Motor neuron (in vitro differentiated cells): ENCODE data around the gene IGF2BP1. TPM values are rescaled to one million over a fixed set of nuclear protein-coding genes. Genes with fewer than 3 reads are reported as not detected.

Experiments
- ATAC-seq, 8 experiments: fragments of 200-7000 bp; cut with Tn5 transposase; replicated peaks in 6 of 8; 2 replicates each; pipeline ENCODE4 v1.8.0; 2021; ENCODE audit warnings: mild to moderate bottlenecking in 8 of 8, moderate library complexity in 8 of 8
- H3K27ac ChIP-seq, 2 donors: fragments of 250-450 bp; sonication (Bioruptor Pico); 2 replicates each; pipeline ENCODE4 v1.9.0; 2021; ENCODE audit warnings: antibody characterized with exemption in 2 of 2, mild to moderate bottlenecking in 2 of 2, moderate library complexity in 1 of 2
- H3K4me1 ChIP-seq, 2 donors: fragments of 250-450 bp; sonication (Bioruptor Pico); replicated peaks in 1 of 2; 2 replicates each; pipeline ENCODE4 v1.6.1; 2021; ENCODE audit warnings: antibody characterized with exemption in 2 of 2, mild to moderate bottlenecking in 2 of 2, moderate library complexity in 1 of 2
- H3K4me3 ChIP-seq, 5 donors: fragments of 250-450 bp; sonication (Bioruptor Pico); 2 replicates each; pipeline ENCODE4 v1.9.0; 2021; ENCODE audit warnings: antibody characterized with exemption in 5 of 5, mild to moderate bottlenecking in 5 of 5, moderate library complexity in 4 of 5
- WGBS, 10 experiments: fragments of 450-650 bp; shearing (Covaris generic); methylation state at CpG; one replicate each; pipeline ENCODE4 v1.0.0; 2022; 5-methylcytosine and 5-hydroxymethylcytosine counted together
- in situ Hi-C, 9 experiments: fragments of 400-800 bp; cut with MboI; loops; one replicate each; pipeline ENCODE4 v1.15.0; 2021; ENCODE audit warnings: low sequenced_read_pairs in 9 of 9, low pct_unique_long_range_greater_than_20kb in 2 of 9; ENCODE audit not compliant: unreplicated experiment in 9 of 9
- total RNA-seq, 8 experiments: library from RNA; unstranded; fragments of 300-600 nt; gene quantifications; 2 replicates each; pipeline versions ENCODE4 v1.2.3 to v1.2.4, GENCODE V29; 2022

Gene IGF2BP1
- total RNA-seq, 8 experiments from 2014 or later = 4.0 to 107 (median 18.1) TPM

- H3K4me1 ChIP-seq = no peaks in the 10 kb centered on the region
- 46 to 90% (median 73%) methylated on average over 2 to 6 of the region's 8 CpGs; no CpG with 5 or more reads in 2 of the 10 experiments for WGBS, 10 experiments
- H3K4me3 ChIP-seq = no peak overlapping the region
- no peak for ATAC-seq
- H3K27ac ChIP-seq = no peak overlapping the region
- in situ Hi-C loops = no loop called here
Measured at GRCh38 chr17:49104511-49105074, 107.4 kb downstream of the IGF2BP1 start.

Other genes starting within 250 kb of the IGF2BP1 start
- gene TTLL6, start 180.2 kb upstream of the IGF2BP1 start, total RNA-seq = 1 to 10 TPM in 3 of 8 experiments, under 1 TPM in 3, not detected in 2; 0.36 to 3.9 (median 1.1) TPM
- 10 to 100 TPM; 21.6 to 58.8 (median 42.8) TPM for gene CALCOCO2, start 166.3 kb upstream of the IGF2BP1 start, total RNA-seq
- gene ATP5MC1, start 104.6 kb upstream of the IGF2BP1 start, total RNA-seq = 100 to 1,000 TPM; 109 to 239 (median 149) TPM
- 10 to 100 TPM; 27.1 to 88.0 (median 47.1) TPM for gene UBE2Z, start 89.0 kb upstream of the IGF2BP1 start, total RNA-seq
- gene SNF8, start 52.5 kb upstream of the IGF2BP1 start, total RNA-seq = 100 to 1,000 TPM in 1 of 8 experiments, 10 to 100 TPM in 7; 57.8 to 109 (median 71.2) TPM
- gene GIP, start 28.8 kb upstream of the IGF2BP1 start, total RNA-seq = not detected
- gene B4GALNT2, start 135.4 kb downstream of the IGF2BP1 start, total RNA-seq = under 1 TPM in 5 of 8 experiments, not detected in 3; 0.04 to 0.22 (median 0.07) TPM
- gene GNGT2, start 213.2 kb downstream of the IGF2BP1 start, total RNA-seq = 10 to 100 TPM in 1 of 8 experiments, 1 to 10 TPM in 2, under 1 TPM in 2, not detected in 3; 0.42 to 12.2 (median 1.1) TPM
- gene ABI3, start 213.3 kb downstream of the IGF2BP1 start, total RNA-seq = 10 to 100 TPM in 1 of 8 experiments, 1 to 10 TPM in 3, under 1 TPM in 2, not detected in 2; 0.17 to 14.1 (median 1.7) TPM
- 10 to 100 TPM in 2 of 8 experiments, 1 to 10 TPM in 1, under 1 TPM in 4, not detected in 1; 0.13 to 67.9 (median 0.57) TPM for gene PHOSPHO1, start 233.4 kb downstream of the IGF2BP1 start, total RNA-seq